Body of pancreas (tissue), 4 donors: ENCODE data around the gene CIDEC.

Source experiments
- CTCF ChIP-seq, 7 experiments: fragments of 450-650 bp in 4 of 7; fragments of 200-600 bp in 3 of 7; sonication (generic) in 3 of 7; IDR thresholded peaks; one replicate each; pipeline ENCODE4 v1.5.1; 2016 to 2019; ENCODE audit warnings: antibody characterized with exemption in 7 of 7
- POLR2A ChIP-seq, 3 donors: fragments of 450-650 bp; IDR thresholded peaks; one replicate each; pipeline ENCODE4 v1.6.1; 2016; ENCODE audit warnings: antibody characterized with exemption in 3 of 3, mild to moderate bottlenecking in 2 of 3

- no peak for TF ChIP-seq CTCF (IDR thresholded peaks at IDR 0.05)
- TF ChIP-seq POLR2A (IDR thresholded peaks at IDR 0.05) = no peak
Observed at GRCh38 chr3:9884555-9885165, 4.6 kb upstream of the CIDEC start.
